GM12892 (cell line): Measurements from ENCODE around the gene UNC13A.

ENCODE experiments used
- POLR2A ChIP-seq: IDR thresholded peaks from 2 replicates; pipeline ENCODE4 v1.6.1; 2011; ENCODE audit warnings: low read depth, low read length, control low read depth
- POLR2AphosphoS5 ChIP-seq: IDR thresholded peaks from 2 replicates; pipeline ENCODE4 v1.6.1; 2011; ENCODE audit warnings: low read depth, low read length, control low read depth
- TAF1 ChIP-seq: IDR thresholded peaks from 2 replicates; pipeline ENCODE4 v1.6.1; 2011; ENCODE audit warnings: low read depth, mild to moderate bottlenecking, control low read depth, low read length, borderline replicate concordance

DNA sequence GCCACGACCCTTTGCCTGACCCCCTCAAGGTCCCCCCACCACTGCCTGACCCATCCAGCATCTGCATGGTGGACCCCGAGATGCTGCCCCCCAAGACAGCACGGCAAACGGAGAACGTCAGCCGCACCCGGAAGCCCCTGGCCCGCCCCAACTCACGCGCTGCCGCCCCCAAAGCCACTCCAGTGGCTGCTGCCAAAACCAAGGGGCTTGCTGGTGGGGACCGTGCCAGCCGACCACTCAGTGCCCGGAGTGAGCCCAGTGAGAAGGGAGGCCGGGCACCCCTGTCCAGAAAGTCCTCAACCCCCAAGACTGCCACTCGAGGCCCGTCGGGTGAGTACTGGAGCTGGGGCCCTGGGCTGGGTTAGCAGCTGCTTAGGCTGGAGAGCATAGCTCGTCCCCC is 39.7 kb upstream of the UNC13A start:
- no peak for TF ChIP-seq POLR2A
- no peak for TF ChIP-seq POLR2AphosphoS5
- no peak for TF ChIP-seq TAF1
